ENCODE data around the gene PTRH2.

- TF ChIP-seq, protein P1, sequence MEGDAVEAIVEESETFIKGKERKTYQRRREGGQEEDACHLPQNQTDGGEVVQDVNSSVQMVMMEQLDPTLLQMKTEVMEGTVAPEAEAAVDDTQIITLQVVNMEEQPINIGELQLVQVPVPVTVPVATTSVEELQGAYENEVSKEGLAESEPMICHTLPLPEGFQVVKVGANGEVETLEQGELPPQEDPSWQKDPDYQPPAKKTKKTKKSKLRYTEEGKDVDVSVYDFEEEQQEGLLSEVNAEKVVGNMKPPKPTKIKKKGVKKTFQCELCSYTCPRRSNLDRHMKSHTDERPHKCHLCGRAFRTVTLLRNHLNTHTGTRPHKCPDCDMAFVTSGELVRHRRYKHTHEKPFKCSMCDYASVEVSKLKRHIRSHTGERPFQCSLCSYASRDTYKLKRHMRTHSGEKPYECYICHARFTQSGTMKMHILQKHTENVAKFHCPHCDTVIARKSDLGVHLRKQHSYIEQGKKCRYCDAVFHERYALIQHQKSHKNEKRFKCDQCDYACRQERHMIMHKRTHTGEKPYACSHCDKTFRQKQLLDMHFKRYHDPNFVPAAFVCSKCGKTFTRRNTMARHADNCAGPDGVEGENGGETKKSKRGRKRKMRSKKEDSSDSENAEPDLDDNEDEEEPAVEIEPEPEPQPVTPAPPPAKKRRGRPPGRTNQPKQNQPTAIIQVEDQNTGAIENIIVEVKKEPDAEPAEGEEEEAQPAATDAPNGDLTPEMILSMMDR (IDR thresholded peaks at IDR 0.05), result no peak
- TF ChIP-seq, protein P2, sequence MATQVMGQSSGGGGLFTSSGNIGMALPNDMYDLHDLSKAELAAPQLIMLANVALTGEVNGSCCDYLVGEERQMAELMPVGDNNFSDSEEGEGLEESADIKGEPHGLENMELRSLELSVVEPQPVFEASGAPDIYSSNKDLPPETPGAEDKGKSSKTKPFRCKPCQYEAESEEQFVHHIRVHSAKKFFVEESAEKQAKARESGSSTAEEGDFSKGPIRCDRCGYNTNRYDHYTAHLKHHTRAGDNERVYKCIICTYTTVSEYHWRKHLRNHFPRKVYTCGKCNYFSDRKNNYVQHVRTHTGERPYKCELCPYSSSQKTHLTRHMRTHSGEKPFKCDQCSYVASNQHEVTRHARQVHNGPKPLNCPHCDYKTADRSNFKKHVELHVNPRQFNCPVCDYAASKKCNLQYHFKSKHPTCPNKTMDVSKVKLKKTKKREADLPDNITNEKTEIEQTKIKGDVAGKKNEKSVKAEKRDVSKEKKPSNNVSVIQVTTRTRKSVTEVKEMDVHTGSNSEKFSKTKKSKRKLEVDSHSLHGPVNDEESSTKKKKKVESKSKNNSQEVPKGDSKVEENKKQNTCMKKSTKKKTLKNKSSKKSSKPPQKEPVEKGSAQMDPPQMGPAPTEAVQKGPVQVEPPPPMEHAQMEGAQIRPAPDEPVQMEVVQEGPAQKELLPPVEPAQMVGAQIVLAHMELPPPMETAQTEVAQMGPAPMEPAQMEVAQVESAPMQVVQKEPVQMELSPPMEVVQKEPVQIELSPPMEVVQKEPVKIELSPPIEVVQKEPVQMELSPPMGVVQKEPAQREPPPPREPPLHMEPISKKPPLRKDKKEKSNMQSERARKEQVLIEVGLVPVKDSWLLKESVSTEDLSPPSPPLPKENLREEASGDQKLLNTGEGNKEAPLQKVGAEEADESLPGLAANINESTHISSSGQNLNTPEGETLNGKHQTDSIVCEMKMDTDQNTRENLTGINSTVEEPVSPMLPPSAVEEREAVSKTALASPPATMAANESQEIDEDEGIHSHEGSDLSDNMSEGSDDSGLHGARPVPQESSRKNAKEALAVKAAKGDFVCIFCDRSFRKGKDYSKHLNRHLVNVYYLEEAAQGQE (IDR thresholded peaks at IDR 0.05), result no peak
- TF ChIP-seq POLR2A (IDR thresholded peaks at IDR 0.05; ENCODE audit: low read length), result no peak
- no peak for TF ChIP-seq RAD21 (conservative IDR thresholded peaks at IDR 0.05 in 1 of 2, IDR thresholded peaks at IDR 0.05 in 1 of 2)
- TF ChIP-seq ELK1 (IDR thresholded peaks at IDR 0.05; ENCODE audit: low read depth, low read length), result no peak
- no peak for TF ChIP-seq CEBPB (IDR thresholded peaks at IDR 0.05)
- no peak for TF ChIP-seq FOSL2 (IDR thresholded peaks at IDR 0.05)
- TF ChIP-seq FOSL2 (CRISPR knock-in tag; IDR thresholded peaks at IDR 0.05), result no peak
- TF ChIP-seq TP53 (CRISPR knock-in tag; IDR thresholded peaks at IDR 0.05), result no peak
- no peak for TF ChIP-seq KDM1A (IDR thresholded peaks at IDR 0.05; ENCODE audit: low read depth)
- TF ChIP-seq CHD2 (IDR thresholded peaks at IDR 0.05; ENCODE audit: low read length, partially characterized antibody), result no peak
- TF ChIP-seq, protein P3, sequence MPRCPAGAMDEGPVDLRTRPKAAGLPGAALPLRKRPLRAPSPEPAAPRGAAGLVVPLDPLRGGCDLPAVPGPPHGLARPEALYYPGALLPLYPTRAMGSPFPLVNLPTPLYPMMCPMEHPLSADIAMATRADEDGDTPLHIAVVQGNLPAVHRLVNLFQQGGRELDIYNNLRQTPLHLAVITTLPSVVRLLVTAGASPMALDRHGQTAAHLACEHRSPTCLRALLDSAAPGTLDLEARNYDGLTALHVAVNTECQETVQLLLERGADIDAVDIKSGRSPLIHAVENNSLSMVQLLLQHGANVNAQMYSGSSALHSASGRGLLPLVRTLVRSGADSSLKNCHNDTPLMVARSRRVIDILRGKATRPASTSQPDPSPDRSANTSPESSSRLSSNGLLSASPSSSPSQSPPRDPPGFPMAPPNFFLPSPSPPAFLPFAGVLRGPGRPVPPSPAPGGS (IDR thresholded peaks at IDR 0.05), result no peak
- TF ChIP-seq HOXA7 (CRISPR knock-in tag; IDR thresholded peaks at IDR 0.05), result no peak
- no peak for TF ChIP-seq HDAC2 (IDR thresholded peaks at IDR 0.05)
Observed at GRCh38 chr17:59688008-59688407, 19.2 kb downstream of the PTRH2 start.
